Prostate gland (tissue), 2 donors: ENCODE measurements around the gene SYCP3. TPM values are rescaled to one million over a fixed set of nuclear protein-coding genes. Genes with fewer than 3 reads are reported as not detected.

Experiments used
- DNase-seq: peaks from one replicate; pipeline ENCODE4 v3.0.0-alpha.2; 2019; ENCODE audit warnings: low spot score
- H3K27ac ChIP-seq, 2 donors: fragments of 200-600 bp; sonication (generic); 2 replicates each; pipeline ENCODE4 v1.5.1; 2017 to 2019
- H3K27me3 ChIP-seq: fragments of 200-600 bp; sonication (generic); replicated peaks from 2 replicates; pipeline ENCODE4 v1.5.1; 2019; ENCODE audit not compliant: insufficient read depth
- H3K36me3 ChIP-seq, 2 donors: fragments of 200-600 bp; sonication (generic); 1 replicate in 1 of 2; 2 replicates in 1 of 2; pipeline versions ENCODE4 v1.5.1 to v1.8.1; 2017 to 2019
- H3K4me1 ChIP-seq: fragments of 200-600 bp; sonication (generic); replicated peaks from 2 replicates; pipeline ENCODE4 v1.5.1; 2019
- H3K4me3 ChIP-seq, 2 donors: fragments of 200-600 bp; sonication (generic); 2 replicates each; pipeline ENCODE4 v1.5.1; 2017 to 2019
- H3K9me3 ChIP-seq: fragments of 200-600 bp; sonication (generic); 2 replicates; pipeline ENCODE4 v1.5.1; 2017
- CTCF ChIP-seq, 4 experiments: fragments of 200-600 bp in 2 of 4; fragments of 450-650 bp in 2 of 4; sonication (generic) in 2 of 4; IDR thresholded peaks; 1 replicate in 3 of 4; 2 replicates in 1 of 4; pipeline ENCODE4 v1.5.1; 2016 to 2019; ENCODE audit warnings: antibody characterized with exemption in 4 of 4, mild to moderate bottlenecking in 2 of 4, moderate library complexity in 2 of 4
- POLR2A ChIP-seq: fragments of 450-650 bp; IDR thresholded peaks from one replicate; pipeline ENCODE4 v1.6.1; 2016; ENCODE audit warnings: antibody characterized with exemption, mild to moderate bottlenecking
- POLR2AphosphoS5 ChIP-seq: sonication (generic); formaldehyde crosslinking; IDR thresholded peaks from one replicate; pipeline ENCODE4 v1.6.1; 2017; ENCODE audit warnings: antibody characterized with exemption
- WGBS: methylation state at CpG from one replicate; pipeline ENCODE4 v1.1.5; 2018; 5-methylcytosine and 5-hydroxymethylcytosine counted together
- intact Hi-C: fragments of 100-400 bp; cut with DNase I; formaldehyde crosslinking; loops from one replicate; pipeline ENCODE4 v1.14.2; 2022
- total RNA-seq, 2 donors: library from RNA; depleted of rRNA; stranded (reverse); fragments of >200 nt; gene quantifications; one replicate each; pipeline ENCODE4 v1.1.0, GENCODE V29; 2016

SYCP3 gene
- total RNA-seq, 2 donors from 2014 or later = 14.0 TPM; not detected in 1

DNA sequence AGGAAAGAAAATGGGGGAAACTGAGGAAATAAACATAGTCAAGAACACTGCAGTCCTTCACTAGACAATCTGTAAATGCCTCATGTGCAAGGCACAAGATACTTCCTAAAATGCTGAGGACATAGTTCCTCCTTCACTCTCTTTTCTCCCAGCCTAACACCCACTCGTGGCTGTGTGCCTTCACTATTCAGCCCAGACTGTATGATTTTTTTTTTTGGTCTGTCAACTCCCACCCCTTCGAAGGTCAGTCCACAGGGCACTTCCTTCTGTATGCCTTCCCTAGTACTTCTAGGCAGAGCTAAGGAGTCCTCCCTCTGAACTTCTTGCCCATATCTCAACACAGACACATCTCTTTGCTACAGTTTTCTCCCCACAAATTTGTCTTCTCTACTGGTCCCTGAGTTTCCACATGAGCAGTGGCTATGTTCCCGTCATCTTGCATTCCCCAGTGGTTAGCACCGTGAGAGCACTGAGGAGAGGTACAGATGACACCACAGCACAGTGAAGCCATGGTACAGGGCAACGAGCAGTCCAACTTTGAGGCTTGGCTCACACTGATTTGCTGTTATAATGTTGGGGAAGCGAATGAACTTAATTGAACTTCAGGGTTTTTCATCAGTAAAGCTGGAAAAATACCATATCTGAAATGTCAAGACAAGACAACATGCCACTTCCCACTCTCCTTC, 24.1 kb upstream of the SYCP3 start:
- H3K27me3 ChIP-seq = no peaks in the 10 kb centered on the region
- H3K9me3 ChIP-seq = no peaks in the 10 kb centered on the region
- no peaks in the 10 kb centered on the region for H3K36me3 ChIP-seq
- H3K4me1 ChIP-seq = peaks cover 3% of the 10 kb centered on the region
- intact Hi-C loops = loop anchor here (10.0 kb wide), 1 partner anchor 269 kb away; no protein-coding TSS in a partner anchor
- WGBS = 77% methylated on average over 6 of the region's 6 CpGs
- H3K27ac ChIP-seq = peak overlapping the region; percentile 54 to 67
- no peak for TF ChIP-seq POLR2AphosphoS5
- no peak for TF ChIP-seq POLR2A
- no peak for TF ChIP-seq CTCF (IDR thresholded peaks at IDR 0.05)
- DNase-seq = no peak
- H3K4me3 ChIP-seq = no peak overlapping the region

DNA sequence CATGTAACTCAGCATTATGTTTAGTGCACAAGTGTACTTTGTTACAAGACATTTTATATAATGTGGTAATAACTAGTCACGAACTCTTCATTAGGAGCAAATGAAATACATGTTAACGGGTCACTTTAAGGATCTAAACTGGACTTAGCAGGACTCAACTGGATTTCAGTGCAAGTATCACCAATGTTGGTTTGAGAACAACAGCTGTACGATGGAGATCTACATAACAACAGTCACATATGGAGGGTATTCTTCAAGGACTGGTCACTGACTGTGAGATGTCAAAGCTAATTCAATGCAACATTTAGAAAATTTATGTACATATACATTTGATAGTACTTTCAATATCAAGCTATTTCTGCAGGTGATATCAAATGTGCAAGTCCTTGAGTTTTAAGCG, 22.5 kb upstream of the SYCP3 start:
- Histone ChIP-seq H3K27me3 (no peaks in the 10 kb centered on the region), H3K9me3 (no peaks in the 10 kb centered on the region), H3K4me3 (no peak overlapping the region), H3K4me1 (peaks cover 3% of the 10 kb centered on the region), H3K27ac (peak overlapping the region in 1 of 2 donors; percentile 21), H3K36me3 (no peaks in the 10 kb centered on the region)
- WGBS = 92% methylated on average over 4 of the region's 4 CpGs
- intact Hi-C loops = loop anchor here (10.0 kb wide), 1 partner anchor 267 kb away; no protein-coding TSS in a partner anchor
- no peak for TF ChIP-seq POLR2AphosphoS5
- no peak for TF ChIP-seq CTCF (IDR thresholded peaks at IDR 0.05)
- TF ChIP-seq POLR2A = no peak
- no peak for DNase-seq

GRCh38 chr12:101761350-101761749, 22.1 kb upstream of the SYCP3 start:
- intact Hi-C loops = loop anchor here (10.0 kb wide), 1 partner anchor 267 kb away; no protein-coding TSS in a partner anchor
- no peaks in the 10 kb centered on the region for H3K9me3 ChIP-seq
- no peak for TF ChIP-seq POLR2A
- peak; percentile 66 for TF ChIP-seq POLR2AphosphoS5
- no peaks in the 10 kb centered on the region for H3K27me3 ChIP-seq
- peak; percentile 48 for DNase-seq
- WGBS = 51% methylated on average over 5 of the region's 5 CpGs
- H3K27ac ChIP-seq = peak overlapping the region in 1 of 2 donors; percentile 26
- no peak overlapping the region for H3K4me3 ChIP-seq
- peaks cover 3% of the 10 kb centered on the region for H3K4me1 ChIP-seq
- H3K36me3 ChIP-seq = no peaks in the 10 kb centered on the region

- Histone ChIP-seq H3K4me1 (no peaks in the 10 kb centered on the region), H3K36me3 (no peaks in the 10 kb centered on the region), H3K4me3 (no peak overlapping the region), H3K9me3 (no peaks in the 10 kb centered on the region), H3K27ac (no peak overlapping the region), H3K27me3 (no peaks in the 10 kb centered on the region)
- no peak for DNase-seq
- TF ChIP-seq CTCF (IDR thresholded peaks at IDR 0.05) (peak; percentile 13 to 76 (median 60)), POLR2A (no peak)
- intact Hi-C loops = loop anchor here (5.0 to 10.0 kb wide), 3 partner anchors 192 to 355 kb away; partner anchors contain the start of gene ARL1
- 65% methylated on average over 5 of the region's 5 CpGs for WGBS
Observed at GRCh38 chr12:101759396-101760047, 20.3 kb upstream of the SYCP3 start.

GRCh38 chr12:101750152-101750551, 10.9 kb upstream of the SYCP3 start:
- 88% methylated on average over 4 of the region's 4 CpGs for WGBS
- intact Hi-C loops = loop anchor here (10.0 kb wide), 1 partner anchor 345 kb away; the partner anchor contains the start of gene ARL1
- no peak overlapping the region for H3K27ac ChIP-seq
- H3K4me1 ChIP-seq = no peaks in the 10 kb centered on the region
- no peak for TF ChIP-seq CTCF (IDR thresholded peaks at IDR 0.05)
- no peak for TF ChIP-seq POLR2AphosphoS5
- no peak for TF ChIP-seq POLR2A
- no peaks in the 10 kb centered on the region for H3K36me3 ChIP-seq
- no peaks in the 10 kb centered on the region for H3K9me3 ChIP-seq
- DNase-seq = no peak
- no peak overlapping the region for H3K4me3 ChIP-seq
- no peaks in the 10 kb centered on the region for H3K27me3 ChIP-seq
